Stimulated activated CD4-positive, alpha-beta T cell treated with anti-CD3 and anti-CD28 coated beads, Interleukin-15, amount 100 ng/mL, for 48 hours (primary cell): ENCODE results near the gene EN1.

ENCODE experiments used
- DNase-seq, 2 donors: peaks; one replicate each; pipeline ENCODE4 v3.0.0-alpha.2; 2020; ENCODE audit warnings: low read depth in 2 of 2

Gene EN1

GRCh38 chr2:118846953-118847761 lies at the start of gene EN1:
Gene EN1 (minus strand): TSS chr2:118847648. CDS start chr2:118847167, 481 bp downstream.
- no peak for DNase-seq

- no peak for DNase-seq
These were observed 45.7 kb upstream of the EN1 start for GRCh38 chr2:118893100-118893499.

DNA sequence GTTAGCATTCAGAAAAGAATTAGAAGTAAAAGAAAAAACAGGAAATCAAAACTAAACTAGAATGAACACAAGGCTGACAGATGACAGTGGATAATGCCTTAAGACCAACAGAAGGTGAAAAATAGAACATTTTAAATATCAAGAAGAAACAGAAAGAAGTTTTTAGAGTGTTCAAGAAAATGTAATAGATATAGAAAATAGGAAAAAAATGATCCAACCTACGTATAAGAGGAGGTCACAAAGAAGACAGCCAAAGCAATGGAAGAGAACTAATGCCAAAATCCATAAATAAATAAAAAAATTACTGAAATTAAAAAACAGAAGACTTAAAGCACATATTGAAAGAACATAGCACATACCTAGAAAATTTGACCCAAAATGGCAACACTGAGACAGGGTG lies 42.5 kb upstream of the EN1 start:
- no peak for DNase-seq

- DNase-seq: no peak
These were observed 36.3 kb upstream of the EN1 start for GRCh38 chr2:118883792-118884191.

DNA sequence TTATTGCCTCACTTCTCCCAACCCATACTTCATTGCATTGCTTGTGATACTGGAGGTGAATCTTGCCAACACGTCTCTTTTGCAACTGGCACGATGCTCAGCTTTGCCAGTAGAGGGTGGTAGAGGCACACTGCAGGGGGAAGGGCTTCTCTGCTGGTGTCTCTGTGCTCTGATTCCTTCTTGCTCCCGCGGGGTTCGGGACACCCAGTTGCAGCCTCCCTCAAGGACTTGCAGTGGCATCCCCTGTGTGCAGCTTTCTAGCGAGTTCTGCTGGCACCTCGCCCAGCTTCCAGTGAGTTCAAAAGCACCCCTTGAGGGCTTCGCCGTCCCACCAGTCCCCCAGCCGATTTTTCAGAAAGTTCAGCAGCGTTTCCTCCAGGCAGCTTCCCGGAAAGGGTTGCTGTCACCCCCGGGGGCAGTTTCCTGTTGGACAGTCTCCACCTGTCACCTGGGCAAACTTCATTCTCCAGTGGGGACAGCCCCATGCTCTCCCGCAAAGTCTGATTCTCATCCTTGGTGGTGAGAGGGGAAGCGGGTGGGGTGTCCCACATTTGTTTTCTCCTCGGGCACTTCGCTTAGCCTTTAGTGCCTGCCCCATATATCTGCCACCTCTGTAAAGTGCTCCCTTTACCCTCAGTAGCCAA lies 35.4 kb upstream of the EN1 start:
- DNase-seq: peak; percentile 36 to 42

- DNase-seq: peak; percentile 35 to 53
These were observed 34.2 kb upstream of the EN1 start for GRCh38 chr2:118881490-118882129.

- no peak for DNase-seq
These were observed 33.1 kb upstream of the EN1 start for GRCh38 chr2:118880501-118880900.

- DNase-seq: no peak
These were observed 31.2 kb upstream of the EN1 start for GRCh38 chr2:118878531-118879149.

DNA sequence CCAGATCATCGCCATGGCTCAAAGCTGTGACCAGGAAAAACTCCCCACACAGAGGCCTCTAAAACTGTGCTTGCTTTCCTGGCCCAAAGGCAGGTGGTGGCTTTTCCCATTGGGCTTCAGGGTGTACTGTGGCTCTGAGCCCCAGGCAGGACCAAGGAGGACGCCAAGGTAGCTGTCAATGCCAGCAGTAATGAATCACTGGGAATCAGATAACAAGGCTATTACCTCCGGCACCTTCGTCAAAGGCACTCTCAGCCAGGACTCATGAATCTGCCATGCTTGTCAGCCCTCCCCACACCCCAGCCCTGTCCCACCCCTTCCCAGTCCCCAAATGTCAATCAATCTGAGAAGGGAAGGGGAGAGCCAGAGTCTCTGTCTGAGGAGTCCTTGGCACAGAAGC lies 27.9 kb upstream of the EN1 start:
- no peak for DNase-seq

DNA sequence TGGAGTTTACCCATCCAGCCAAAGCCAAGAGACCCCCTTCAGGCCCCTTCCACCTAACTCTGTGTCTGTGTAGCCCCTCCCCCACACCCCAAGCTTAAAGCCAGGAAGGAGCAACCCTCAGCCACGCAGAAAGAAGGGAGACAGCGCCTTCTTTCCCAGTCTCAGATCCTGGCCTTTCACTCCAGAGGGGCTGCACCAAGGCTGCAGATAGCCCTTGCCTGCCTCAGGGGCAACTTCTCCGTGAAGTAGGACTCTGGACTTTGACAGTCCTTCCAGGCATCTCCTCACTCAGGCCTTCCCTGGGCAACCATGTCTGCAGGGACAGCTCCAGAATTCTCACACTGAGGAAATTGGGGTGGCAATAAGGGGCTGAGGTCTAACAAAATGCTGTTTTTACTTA lies 26.9 kb upstream of the EN1 start:
- no peak for DNase-seq

GRCh38 chr2:118865106-118865505 lies 17.7 kb upstream of the EN1 start:
- DNase-seq: no peak

DNA sequence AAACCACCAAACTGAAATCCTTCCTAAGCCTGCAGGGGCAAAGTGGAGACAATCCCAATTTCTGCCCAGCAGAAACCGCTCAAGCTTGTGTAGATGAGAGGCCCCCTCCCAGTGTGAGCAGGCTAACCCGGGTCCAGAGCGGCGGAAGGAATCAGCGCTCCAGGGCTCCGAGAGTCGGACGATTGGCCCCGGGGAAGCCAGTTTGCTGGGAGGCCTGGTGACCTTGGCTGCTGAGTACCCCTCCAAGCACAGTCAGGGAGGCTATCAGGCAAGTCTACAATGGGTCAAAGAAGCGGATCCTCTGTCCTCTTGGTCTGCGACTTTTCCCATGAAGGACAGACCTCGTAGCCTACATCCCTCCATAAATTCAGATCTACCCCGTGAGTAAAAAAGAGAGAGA lies 16.8 kb upstream of the EN1 start:
- no peak for DNase-seq

GRCh38 chr2:118861731-118862130 lies 14.3 kb upstream of the EN1 start:
- no peak for DNase-seq

DNA sequence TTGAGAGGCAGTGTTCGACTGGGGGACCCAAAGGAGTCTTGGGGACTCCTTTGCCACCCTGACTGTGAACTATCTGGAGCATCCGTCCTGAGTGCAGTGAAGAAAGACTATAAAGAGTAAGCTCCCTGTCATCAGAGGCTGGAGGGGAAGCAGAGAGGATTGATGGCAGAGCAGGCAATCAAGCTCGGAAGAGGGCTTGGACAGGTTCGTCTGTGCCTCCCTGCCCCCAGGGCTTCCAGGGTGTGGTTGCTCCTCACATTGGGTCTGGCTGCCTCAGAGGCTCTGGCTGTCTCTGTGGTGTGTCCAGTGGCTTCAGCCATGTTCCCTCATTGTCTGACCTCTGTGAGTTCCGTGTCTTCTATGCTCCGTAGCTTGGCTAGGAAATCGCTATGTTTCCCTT lies 13.8 kb upstream of the EN1 start:
- no peak for DNase-seq

- DNase-seq: no peak
These were observed 13.1 kb upstream of the EN1 start for GRCh38 chr2:118860506-118860905.

DNA sequence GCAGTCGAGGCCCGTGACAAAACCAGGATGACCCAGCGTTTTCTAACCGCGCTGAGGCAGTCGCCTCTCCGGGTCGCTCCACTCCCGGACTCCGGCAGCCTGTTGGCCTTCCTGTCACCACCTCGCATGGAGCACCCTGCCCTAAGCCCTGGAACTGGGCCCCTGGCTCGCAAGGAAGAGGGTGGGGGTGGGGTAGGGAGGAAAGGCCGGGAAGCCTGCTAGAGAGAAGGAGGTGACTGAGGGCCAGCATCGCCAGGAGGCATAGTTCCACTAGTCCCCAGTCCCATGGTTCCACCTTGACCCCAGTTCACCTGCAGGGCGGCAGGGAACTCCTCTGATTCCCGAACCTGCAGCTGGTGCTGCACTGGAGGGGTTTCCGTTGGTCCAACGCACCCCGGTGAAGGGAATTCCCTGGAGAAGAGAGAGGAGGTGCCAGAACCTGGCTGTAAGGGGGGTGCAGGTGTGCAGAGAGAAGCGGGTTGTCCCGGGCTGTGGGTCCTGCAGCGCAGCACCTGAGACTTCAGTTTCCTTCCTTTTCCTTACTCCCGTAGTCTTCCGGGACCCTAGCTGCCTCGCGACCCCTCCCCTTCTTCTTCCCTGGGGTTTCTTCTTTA lies 11.8 kb upstream of the EN1 start:
- DNase-seq: no peak

GRCh38 chr2:118858485-118859156 lies 11.2 kb upstream of the EN1 start:
- DNase-seq: no peak

- DNase-seq: no peak
These were observed 10.4 kb upstream of the EN1 start for GRCh38 chr2:118857677-118858484.

- DNase-seq: no peak
These were observed 9.7 kb upstream of the EN1 start for GRCh38 chr2:118856978-118857676.
